HG02763 (cell line): ENCODE data around the gene NBDY.
A peak's percentile ranks its signal among the peaks of the same experiment; 100 is the strongest.
"Not testable (repeated sequence)": the region's sequence is repeated elsewhere in the genome, so short reads cannot be mapped to it uniquely, and the experiment has no call there.

ENCODE experiments used
- ATAC-seq: cut with Tn5 transposase; IDR thresholded peaks from one replicate; pipeline ENCODE4 v1.9.1; 2021; ENCODE audit warnings: mild to moderate bottlenecking, moderate library complexity; ENCODE audit not compliant: unreplicated experiment

NBDY gene

DNA sequence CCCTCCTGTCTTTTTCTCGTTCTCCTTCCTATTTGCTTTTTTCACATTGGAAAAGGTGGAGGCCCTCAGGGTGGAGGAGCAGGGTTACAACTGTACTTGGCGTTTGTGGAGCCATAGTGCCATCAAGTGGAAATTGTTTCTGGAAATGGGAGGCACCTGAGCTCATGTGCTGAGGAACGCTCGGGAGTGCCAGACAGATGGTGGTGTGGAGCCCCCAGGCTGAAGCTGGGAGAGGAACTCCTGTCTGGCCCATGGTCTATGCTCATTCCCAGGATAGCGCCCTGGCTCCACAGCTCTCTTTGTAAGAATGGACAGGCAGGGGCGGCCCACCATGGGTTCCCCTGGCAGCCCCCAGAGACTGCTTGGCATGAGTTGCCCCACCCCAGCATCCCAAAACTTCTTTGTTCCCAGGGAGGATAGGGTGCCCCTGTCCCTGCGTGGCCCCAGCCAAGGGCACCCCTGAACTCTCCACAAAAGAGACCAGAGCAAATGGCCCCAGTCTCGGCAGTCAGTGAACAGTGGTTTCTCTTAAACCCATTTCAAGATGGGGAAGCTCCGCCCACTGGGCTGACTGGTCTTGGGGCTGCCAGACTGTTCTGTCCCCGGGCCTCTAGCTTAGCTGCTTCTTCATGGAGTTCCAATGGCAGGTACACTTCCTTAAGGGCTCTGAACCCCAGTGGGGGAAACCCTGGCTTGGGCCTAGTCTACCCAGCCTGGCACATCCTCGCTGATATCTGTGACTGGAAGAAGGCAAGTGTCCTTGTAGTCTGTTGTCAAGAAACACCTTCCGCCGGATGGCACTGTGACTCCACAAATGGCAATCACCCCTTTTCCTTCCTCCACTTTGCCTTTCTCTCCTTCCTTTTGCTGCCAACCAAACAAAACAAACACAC is 70.1 kb downstream of the NBDY start:
- no peak for ATAC-seq

DNA sequence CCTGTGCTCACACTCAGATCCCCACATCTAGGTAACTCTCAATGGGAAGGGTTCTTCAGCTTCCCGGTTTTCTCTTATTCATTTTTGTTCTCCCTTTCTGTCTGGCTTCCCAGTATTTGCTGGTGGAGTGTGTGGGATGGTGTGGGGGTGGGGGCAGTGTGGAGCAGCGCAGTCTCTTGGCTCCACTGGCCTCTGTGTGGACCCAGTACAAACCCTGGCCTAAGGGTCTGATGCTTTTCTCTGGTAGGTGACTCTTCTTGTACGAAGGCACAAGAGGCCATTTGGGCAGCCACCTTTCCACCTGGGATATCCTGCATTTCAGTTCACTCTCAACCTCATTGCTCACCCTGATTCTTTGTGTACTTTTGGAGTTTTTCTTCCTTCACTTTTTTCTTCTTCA is 71.3 kb downstream of the NBDY start:
- no peak for ATAC-seq

DNA sequence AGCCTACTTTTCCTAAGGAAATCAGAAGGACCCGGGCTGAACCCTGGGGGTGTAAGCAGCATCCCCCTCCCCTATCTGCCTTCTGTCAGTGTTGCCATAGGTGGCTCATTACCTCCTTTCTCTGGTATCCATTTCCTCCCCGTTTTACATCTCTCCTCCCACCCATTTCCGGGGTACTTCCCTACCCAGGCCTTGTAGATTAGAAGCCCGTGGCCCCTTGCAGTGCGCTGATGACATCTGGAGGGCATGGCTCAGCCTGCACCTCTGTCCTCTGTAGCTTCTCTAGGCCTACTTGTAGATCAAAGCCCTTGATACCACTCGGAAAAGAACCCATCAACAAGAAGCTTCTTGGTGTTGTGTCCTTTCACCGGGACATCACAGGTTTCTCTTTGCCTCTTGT is 71.8 kb downstream of the NBDY start:
- ATAC-seq: peak; percentile 56

DNA sequence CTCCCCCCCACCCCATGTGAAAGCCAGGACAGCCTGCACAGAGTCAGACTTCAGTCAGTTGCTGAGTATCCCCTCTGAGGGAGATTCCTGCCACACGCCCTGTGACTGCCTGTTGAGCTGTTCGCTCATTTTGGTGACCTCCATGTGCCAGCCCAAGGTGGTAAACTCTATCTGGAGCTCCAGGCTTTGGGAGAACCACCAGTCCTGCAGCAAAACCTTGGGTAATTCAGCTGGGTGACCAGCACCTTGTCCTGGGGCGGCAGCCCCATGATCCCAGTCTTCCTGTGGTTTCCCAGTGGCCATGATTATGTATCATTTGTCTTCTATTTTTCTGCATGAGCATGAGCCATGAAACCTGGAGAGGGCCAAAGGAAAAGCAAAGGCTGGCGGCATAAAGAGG is 73.4 kb downstream of the NBDY start:
- no peak for ATAC-seq

DNA sequence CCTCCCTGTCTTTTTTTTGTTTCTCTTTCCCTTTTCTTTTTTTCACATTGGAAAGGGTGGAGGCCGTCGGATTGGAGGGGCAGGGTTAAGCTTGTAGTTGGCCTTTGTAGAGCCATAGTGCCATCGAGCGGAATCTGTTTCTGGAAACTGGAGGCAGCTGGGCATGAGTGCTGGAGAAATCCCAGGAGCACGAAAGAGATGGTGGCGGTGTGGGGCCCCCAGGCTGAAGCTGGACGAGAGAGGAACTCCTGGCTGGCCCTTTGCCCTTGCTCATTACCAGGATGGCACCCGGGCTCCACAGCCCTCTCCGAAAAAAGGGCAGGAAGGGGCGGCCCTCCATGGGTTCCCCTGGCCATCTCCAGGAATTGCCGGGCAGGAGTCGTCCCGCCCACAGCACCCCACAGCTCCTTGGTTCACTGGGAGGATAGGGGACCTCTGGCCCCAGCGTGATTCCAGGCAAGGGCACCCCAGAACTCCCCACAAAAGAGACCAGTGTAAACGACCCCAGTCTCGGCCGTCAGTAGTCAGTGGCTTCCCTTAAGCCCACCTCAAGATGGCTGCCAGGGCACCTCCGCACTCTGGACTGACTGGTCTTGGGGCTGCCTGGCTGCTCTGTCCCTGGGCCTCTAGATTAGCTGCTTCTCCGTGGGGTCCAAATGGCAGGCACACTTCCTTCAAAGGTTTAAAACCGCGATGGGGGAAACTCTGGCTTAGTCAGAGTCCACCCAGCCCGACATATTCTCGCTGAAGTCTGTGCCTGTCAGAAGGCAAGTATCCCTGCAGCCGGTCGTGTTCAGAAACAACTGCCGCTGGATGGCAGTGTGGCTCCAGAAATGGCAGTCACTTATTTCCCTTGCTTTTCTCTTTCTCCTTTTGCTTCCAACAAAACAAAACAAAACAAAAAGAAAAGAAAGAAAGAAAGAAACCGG is 74.1 kb downstream of the NBDY start:
- ATAC-seq: peak; percentile 42

DNA sequence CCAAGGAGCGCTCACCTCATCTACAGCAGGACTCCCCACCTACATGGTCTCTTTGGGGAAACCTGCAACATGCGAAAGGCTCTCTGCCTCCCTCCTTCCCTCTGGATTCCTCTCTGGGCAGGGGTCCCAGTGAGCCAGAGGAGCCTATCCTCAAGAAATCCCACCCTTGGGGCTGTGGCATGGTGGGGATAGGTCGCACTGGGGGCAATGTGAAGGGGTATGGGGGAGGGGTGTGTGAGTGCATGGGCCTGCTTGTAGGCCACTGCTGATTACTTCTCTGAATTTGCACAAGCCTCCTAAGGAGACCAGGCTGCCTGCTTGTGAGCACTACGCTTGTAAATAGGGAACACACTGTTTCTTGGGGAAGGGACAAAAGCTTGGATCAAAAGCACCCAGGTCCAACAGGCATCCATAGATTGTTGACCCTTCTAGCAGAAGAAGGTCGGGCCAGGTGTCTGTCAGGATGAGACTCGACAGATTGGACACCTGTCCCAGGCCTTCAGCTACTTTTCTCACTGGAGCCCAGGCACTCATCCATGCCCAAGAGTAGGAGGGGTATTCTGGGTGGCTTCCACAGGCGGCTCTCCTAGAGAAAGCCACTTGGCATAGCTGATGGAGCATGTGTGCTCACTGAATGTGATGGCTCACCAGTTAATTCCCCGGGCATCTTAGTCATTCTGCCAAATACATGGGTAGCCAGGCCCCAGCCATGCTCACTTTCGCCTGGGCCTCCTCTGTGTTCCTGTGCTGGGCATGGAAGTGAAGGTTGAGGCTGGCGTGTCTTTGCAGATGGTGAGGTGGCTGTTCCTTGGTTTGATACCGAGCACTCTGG is 75.0 kb downstream of the NBDY start:
- ATAC-seq: no peak

DNA sequence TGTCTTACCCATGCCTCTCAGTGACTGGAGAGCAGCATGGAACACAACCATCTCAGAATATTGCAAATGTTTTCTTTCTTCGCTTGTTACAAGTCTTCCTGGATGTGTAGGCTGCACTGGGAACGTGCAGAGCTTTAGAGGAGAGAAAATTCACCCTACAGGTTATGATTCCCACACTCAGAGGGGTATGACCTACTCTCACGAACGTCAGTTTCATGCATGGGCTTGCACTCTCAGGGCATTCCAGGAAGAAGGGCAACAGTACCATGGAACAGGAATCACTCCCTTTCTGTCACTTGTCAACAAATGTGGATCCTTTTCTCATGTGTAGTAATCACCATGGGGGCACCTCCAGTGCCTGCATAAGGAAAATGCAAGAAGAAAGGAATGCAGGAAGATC is 75.8 kb downstream of the NBDY start:
- no peak for ATAC-seq

DNA sequence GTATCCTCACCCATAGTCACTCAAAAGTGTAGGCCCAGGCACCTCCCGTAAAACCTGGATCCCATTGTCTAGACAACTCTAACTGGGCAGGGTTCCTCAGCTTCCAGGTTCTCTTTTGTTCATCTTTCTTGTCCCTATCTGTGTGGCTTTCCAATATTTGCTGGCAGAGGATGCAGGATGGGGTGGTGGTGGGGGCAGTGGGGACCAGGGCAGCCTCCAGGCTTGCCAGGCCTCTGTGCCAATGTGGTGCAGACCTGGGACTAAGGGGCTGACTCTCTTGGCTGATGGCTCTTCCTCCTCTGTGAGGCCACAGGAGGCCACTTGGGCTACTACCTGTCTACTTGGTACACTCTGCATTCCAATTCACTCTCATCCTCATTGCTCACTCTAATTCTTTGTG is 76.4 kb downstream of the NBDY start:
- no peak for ATAC-seq

DNA sequence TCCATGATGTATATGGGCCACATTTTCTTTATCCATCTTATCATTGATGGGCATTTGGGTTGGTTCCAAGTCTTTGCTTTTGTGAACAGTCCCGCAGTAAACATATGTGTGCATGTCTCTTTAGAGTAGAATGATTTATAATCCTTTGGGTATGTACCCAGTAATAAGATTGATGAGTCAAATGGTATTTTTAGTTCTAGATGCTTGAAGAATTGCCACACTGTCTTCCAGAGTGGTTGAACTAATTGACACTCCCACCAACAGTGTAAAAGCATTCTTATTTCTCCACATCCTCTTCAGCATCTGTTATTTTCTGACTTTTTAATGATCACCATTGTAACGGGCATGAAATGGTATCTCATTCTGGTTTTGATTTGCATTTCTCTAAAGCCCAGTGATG is 77.1 kb downstream of the NBDY start:
- ATAC-seq: not testable (repeated sequence)

DNA sequence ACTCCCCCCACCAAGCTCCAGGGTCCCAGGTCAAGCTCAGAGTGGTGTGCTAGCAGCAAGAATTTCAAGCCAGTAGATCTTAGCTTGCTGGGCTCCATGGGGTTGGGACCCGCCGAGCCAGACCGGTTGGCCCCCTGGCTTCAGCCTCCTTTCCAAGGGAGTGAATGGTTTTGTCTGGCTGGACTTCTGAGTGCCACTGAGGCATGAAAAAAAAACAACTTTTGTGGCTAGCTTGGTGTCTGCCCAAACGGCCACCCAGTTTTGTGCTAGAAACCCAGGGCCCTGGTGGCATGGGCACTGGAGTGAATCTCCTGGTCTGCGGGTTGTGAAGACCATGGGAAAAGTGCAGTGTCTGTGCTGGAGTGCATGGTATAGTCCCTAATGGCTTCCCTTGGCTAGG is 82.6 kb downstream of the NBDY start:
- no peak for ATAC-seq

DNA sequence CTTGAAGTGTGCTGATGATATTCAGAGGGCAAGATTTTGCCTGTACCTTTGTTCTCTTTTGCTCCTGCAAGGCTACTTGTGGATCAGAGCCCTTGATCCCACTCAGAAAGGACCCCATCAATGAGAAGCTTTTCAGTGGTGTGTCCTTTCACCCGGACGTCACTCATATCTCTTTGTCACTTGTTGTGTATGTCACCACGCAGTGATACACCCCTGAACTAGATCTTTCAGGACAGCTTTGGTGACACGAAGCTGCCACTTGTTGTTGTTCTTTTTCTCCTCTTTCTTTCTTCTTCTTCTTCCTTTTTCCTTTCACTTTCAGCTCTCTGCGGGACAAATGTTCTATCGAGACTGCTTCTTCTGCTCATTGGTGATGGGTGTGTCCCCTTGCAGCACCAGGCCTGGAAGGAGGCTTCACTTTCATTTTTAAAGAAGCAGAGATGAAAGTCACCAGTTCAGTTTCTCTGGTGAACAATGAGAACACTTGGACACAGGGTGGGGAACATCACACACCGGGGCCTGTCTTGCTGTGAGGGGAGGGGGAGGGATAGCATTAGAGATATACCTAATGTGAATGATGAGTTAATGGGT is 83.6 kb downstream of the NBDY start:
- peak; percentile 90 for ATAC-seq

DNA sequence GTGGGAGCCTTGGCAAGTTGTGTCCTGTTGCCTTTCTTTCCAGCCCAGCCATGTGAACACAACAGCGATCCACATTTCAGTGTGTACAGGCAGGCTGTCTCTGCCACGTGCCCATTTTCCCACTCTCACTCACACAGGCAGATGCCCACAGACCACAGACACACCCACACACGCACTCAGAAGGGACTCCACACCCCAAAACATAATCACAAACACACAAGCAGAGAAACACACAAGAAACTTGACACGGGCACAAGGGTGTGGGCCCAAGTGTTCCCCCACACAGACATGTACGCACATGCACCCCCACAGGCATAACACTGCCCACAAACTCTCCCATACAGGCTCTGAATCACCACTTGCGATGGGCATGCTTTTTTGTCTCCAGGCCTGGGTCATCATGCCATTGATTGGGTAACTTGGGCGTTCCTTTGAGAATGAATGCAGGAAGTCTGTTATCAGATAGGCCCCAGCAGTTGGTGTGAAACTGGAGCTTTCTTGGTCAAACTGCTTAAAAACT is 84.3 kb downstream of the NBDY start:
- peak; percentile 47 for ATAC-seq

DNA sequence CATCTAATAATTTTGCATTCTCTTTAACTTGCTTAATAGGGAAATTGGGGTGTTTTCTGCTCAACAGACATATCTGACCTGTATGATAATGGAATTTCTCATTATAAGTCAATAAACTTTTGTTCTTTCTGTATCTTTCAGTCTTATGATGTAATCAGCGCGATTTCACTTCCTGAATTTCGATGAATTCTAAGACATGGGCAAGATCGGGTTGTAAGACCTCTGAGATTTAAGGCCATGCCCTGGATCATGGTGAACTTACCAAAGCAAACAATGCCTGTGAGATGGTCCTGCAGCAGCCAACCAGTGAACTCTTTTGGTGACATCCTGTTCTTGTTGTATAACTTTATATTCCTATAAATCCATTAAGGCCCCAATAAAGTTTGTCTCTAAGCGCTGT is 88.1 kb downstream of the NBDY start:
- ATAC-seq: no peak

DNA sequence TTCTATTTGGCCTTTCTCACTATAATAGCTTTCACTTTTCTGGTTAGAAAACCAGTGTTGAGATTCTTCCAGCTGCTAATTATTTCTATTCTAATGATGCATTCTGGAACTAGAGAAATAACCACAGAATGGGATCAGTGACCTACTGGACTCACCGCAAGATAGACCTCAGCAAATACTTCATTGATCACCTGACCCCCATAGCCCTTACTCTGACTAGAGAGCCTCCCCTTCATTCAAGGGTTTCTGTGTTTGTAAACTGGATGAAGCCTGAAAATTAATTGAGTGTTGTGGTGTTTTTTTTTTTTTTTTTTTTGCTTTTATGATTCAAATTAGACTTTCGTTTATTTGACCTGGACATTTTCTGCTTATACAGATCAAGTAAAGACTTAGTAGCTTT is 97.0 kb downstream of the NBDY start:
- ATAC-seq: no peak

DNA sequence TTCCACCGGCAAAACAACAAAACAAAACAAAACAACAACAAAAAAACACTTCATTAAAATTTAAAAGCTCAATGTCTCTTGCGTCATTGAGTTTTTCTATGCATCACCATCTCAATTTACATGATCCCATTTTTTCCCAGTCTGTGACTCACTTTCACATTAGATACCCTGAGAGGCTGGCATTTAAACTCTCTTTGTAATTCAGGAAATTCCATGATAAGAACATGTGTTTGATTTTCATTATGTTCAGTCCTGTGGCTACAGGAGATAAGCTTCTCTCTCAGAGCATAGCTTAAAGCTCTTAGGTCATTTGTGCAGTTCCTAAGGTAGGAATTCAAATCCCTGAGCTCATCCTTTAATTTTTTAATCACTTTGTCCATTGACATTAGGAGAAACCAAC is 104.6 kb downstream of the NBDY start:
- ATAC-seq: no peak

DNA sequence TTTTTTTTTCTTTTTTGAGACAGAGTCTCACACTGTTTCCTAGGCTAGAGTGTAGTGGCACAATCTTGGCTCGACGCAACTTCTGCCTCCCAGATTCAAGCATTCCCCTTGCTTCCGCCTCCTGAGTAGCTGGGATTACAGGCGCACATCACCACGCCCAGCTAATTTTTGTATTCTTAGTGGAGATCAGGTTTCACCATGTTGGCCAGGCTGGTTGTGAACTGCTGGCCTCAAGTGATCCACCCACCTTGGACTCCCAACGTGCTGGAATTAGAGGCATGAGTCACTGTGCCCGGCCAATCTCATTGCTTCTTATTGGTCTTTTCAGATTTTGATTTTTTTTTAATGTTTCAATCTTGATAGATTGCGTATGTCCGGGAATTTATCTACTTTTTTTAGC is 124.4 kb downstream of the NBDY start:
- no peak for ATAC-seq

DNA sequence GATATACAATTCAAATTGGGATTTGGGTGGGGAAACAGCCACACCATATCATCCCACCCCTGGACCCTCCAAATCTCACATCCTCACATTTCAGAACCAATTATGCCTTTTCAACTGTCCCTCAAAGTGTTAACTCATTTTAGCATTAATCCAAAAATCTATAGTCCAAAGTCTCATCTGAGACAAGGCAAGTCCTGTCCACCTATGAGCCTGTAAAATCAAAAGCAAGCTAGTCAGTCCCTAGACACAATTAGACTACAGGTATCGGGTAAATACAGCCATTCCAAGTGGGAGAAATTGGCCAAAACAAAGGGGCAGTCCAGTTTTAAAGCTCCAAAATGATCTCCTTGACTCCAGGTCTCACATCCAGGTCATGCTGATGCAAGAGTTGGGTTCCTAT is 128.0 kb downstream of the NBDY start:
- no peak for ATAC-seq

DNA sequence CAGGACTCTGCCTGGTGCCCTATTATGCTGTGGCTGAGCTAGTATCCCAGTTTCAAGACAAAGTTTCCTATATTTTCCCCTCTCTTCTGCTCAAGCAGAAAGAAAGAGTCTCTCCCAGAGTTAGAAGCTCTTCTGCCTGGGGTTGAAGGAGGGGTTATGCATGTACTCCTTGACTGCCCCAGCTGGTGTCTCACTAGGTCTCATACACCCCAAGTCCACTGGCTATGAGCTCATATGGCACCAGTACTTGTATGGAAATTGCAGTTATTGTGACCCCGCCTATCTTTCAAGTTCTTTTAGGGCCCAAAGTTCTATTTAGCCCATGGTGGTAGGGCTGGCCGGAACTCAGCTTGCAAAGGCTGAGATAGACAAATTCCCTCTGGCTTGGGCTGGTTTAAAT is 131.8 kb downstream of the NBDY start:
- no peak for ATAC-seq
